Measurements from ENCODE around the gene ERN1.
A peak's percentile ranks its signal among the peaks of the same experiment; 100 is the strongest.

The ERN1 gene

GRCh38 chr17:64110379-64111152 lies 19.4 kb downstream of the ERN1 start:
- Histone ChIP-seq H3K36me3 (replicated peaks) (no peaks in the 10 kb centered on the region), H3K27me3 (replicated peaks) (no peaks in the 10 kb centered on the region), H3K27ac (no peak overlapping the region), H3K4me3 (ENCODE audit: low read depth, low read length) (no peak overlapping the region)
- in situ Hi-C loops (cut with HindIII; ENCODE audit: low pct_ligation_motif_present, low sequenced_read_pairs), result no loop called here
- TF ChIP-seq CTCF (IDR thresholded peaks at IDR 0.05; ENCODE audit: low read depth, low read length, missing control alignments), result no peak
- no peak for DNase-seq

GRCh38 chr17:64109400-64109799 lies 20.5 kb downstream of the ERN1 start:
- in situ Hi-C loops (cut with HindIII; ENCODE audit: low pct_ligation_motif_present, low sequenced_read_pairs), result no loop called here
- Histone ChIP-seq H3K36me3 (replicated peaks) (no peaks in the 10 kb centered on the region), H3K27ac (no peak overlapping the region), H3K4me3 (ENCODE audit: low read depth, low read length) (no peak overlapping the region), H3K27me3 (replicated peaks) (no peaks in the 10 kb centered on the region)
- DNase-seq, result no peak
- TF ChIP-seq CTCF (IDR thresholded peaks at IDR 0.05; ENCODE audit: low read depth, low read length, missing control alignments), result no peak

- H3K27me3 ChIP-seq (replicated peaks), result no peaks in the 10 kb centered on the region
- in situ Hi-C loops (cut with HindIII; ENCODE audit: low pct_ligation_motif_present, low sequenced_read_pairs), result no loop called here
- no peak overlapping the region for H3K4me3 ChIP-seq (ENCODE audit: low read depth, low read length)
- TF ChIP-seq CTCF (IDR thresholded peaks at IDR 0.05; ENCODE audit: low read depth, low read length, missing control alignments), result no peak
- H3K36me3 ChIP-seq (replicated peaks), result no peaks in the 10 kb centered on the region
- no peak for DNase-seq
- H3K27ac ChIP-seq, result no peak overlapping the region
These were observed 22.3 kb downstream of the ERN1 start for GRCh38 chr17:64107500-64108236.

- DNase-seq, result no peak
- no peaks in the 10 kb centered on the region for H3K36me3 ChIP-seq (replicated peaks)
- no peak overlapping the region for H3K4me3 ChIP-seq (ENCODE audit: low read depth, low read length)
- no peaks in the 10 kb centered on the region for H3K27me3 ChIP-seq (replicated peaks)
- no peak for TF ChIP-seq CTCF (IDR thresholded peaks at IDR 0.05; ENCODE audit: low read depth, low read length, missing control alignments)
- no peak overlapping the region for H3K27ac ChIP-seq
- in situ Hi-C loops (cut with HindIII; ENCODE audit: low pct_ligation_motif_present, low sequenced_read_pairs), result no loop called here
These were observed 23.0 kb downstream of the ERN1 start for GRCh38 chr17:64106918-64107317.

- no peaks in the 10 kb centered on the region for H3K36me3 ChIP-seq (replicated peaks)
- peak; percentile 66 for DNase-seq
- in situ Hi-C loops (cut with HindIII; ENCODE audit: low pct_ligation_motif_present, low sequenced_read_pairs), result no loop called here
- H3K4me3 ChIP-seq (ENCODE audit: low read depth, low read length), result no peak overlapping the region
- no peak overlapping the region for H3K27ac ChIP-seq
- TF ChIP-seq CTCF (IDR thresholded peaks at IDR 0.05; ENCODE audit: low read depth, low read length, missing control alignments), result no peak
- no peaks in the 10 kb centered on the region for H3K27me3 ChIP-seq (replicated peaks)
These were observed 26.3 kb downstream of the ERN1 start for GRCh38 chr17:64103391-64104364.

Measured in brain microvascular endothelial cell (primary cell).